Astrocyte of the hippocampus (primary cell): ENCODE measurements around the gene MRGPRE.

Experiments
- DNase-seq: peaks from one replicate; pipeline ENCODE4 v3.0.0; 2011; ENCODE audit warnings: low read depth, low spot score

Gene MRGPRE

GRCh38 chr11:3226846-3227567, 5.2 kb downstream of the MRGPRE start:
- DNase-seq, result no peak

- DNase-seq, result no peak
Measured at GRCh38 chr11:3225826-3226750, 6.1 kb downstream of the MRGPRE start.

GRCh38 chr11:3225159-3225758, 7.0 kb downstream of the MRGPRE start:
- no peak for DNase-seq

- DNase-seq, result no peak
Measured at GRCh38 chr11:3224401-3225057, 7.7 kb downstream of the MRGPRE start.

GRCh38 chr11:3223932-3224381, 8.3 kb downstream of the MRGPRE start:
- DNase-seq, result no peak

- no peak for DNase-seq
Measured at GRCh38 chr11:3222941-3223915, 9.0 kb downstream of the MRGPRE start.

GRCh38 chr11:3222003-3222855, 10.0 kb downstream of the MRGPRE start:
- DNase-seq, result no peak

- no peak for DNase-seq
Measured at GRCh38 chr11:3221408-3222002, 10.7 kb downstream of the MRGPRE start.

- DNase-seq, result no peak
Measured at GRCh38 chr11:3220521-3221407, 11.5 kb downstream of the MRGPRE start.

- no peak for DNase-seq
Measured at GRCh38 chr11:3220101-3220500, 12.1 kb downstream of the MRGPRE start.

- no peak for DNase-seq
Measured at GRCh38 chr11:3219281-3219892, 12.8 kb downstream of the MRGPRE start.

- no peak for DNase-seq
Measured at GRCh38 chr11:3218483-3219280, 13.5 kb downstream of the MRGPRE start, which contains the start of gene MRGPRG. Gene MRGPRG (minus strand): TSS chr11:3218813. CDS start chr11:3218813, 0 bp downstream.

- no peak for DNase-seq
Measured at GRCh38 chr11:3217818-3218482, 14.3 kb downstream of the MRGPRE start.

- DNase-seq, result no peak
Measured at GRCh38 chr11:3216027-3216525, 16.1 kb downstream of the MRGPRE start.

- DNase-seq, result no peak
Measured at GRCh38 chr11:3215346-3216026, 16.7 kb downstream of the MRGPRE start.

- DNase-seq, result no peak
Measured at GRCh38 chr11:3214420-3214699, 17.9 kb downstream of the MRGPRE start.
